ENCODE measurements around the gene SP7. TPM values are rescaled to one million over a fixed set of nuclear protein-coding genes. Genes with fewer than 3 reads are reported as not detected.
A peak's percentile ranks its signal among the peaks of the same experiment; 100 is the strongest.

The SP7 gene
- total RNA-seq, 4 donors from 2014 or later, result 0.21 TPM; not detected in 3

DNA sequence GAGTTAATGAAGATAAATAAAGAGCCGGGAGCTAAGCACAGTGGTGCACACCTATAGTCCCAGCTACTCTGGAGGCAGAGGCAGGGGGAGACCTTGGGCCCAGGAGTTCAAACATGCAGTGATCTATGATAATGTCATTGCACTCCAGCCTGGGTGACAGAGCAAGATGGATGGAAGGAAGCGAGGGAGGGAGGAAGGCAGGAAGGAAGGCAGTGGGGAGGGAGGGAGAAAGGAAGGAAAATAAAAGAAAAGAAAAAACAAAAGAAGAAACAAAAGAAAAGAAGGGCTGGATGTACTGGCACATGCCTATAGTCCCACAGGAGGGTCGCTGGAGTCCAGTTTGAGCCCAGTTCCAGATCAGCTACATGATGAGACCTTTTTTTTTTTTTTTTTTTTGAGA lies 19.0 kb upstream of the SP7 start:
- no peak for DNase-seq (ENCODE audit: low spot score in 2 of 2)
- H3K27me3 ChIP-seq, result no peaks in the 10 kb centered on the region
- H3K4me1 ChIP-seq, result peaks cover 0 to 9% (median 0%) of the 10 kb centered on the region in 4 donors
- WGBS, 2 donors, result 66 to 71% methylated on average over 3 of the region's 3 CpGs
- no peak overlapping the region for H3K27ac ChIP-seq
- no peaks in the 10 kb centered on the region for H3K36me3 ChIP-seq
- no peak overlapping the region for H3K4me3 ChIP-seq
- TF ChIP-seq EP300 (IDR thresholded peaks at IDR 0.05) (no peak), POLR2A (IDR thresholded peaks at IDR 0.05) (no peak)
- TF ChIP-seq, protein P1, sequence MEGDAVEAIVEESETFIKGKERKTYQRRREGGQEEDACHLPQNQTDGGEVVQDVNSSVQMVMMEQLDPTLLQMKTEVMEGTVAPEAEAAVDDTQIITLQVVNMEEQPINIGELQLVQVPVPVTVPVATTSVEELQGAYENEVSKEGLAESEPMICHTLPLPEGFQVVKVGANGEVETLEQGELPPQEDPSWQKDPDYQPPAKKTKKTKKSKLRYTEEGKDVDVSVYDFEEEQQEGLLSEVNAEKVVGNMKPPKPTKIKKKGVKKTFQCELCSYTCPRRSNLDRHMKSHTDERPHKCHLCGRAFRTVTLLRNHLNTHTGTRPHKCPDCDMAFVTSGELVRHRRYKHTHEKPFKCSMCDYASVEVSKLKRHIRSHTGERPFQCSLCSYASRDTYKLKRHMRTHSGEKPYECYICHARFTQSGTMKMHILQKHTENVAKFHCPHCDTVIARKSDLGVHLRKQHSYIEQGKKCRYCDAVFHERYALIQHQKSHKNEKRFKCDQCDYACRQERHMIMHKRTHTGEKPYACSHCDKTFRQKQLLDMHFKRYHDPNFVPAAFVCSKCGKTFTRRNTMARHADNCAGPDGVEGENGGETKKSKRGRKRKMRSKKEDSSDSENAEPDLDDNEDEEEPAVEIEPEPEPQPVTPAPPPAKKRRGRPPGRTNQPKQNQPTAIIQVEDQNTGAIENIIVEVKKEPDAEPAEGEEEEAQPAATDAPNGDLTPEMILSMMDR (IDR thresholded peaks at IDR 0.05), result no peak
- no peaks in the 10 kb centered on the region for H3K9me3 ChIP-seq

DNA sequence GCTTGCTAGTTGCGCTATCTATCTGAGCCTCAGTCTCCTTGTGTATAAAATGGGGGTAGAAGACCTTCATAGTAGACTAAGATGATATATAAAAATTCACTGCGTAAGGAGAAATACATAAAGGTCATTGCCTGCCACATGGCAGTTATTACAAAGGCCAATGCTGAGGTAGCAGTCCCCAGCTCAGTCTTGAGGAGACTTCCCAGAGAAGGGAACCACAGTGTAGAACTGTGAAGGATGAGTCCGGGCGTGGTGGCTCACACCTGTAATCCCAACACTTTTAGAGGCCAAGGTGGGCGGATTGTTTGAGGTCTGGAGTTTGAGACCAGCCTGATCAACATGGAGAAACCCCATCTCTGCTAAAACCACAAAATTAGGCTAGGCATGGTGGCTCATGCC lies 17.1 kb upstream of the SP7 start:
- WGBS, 2 donors, result 78 to 79% methylated on average over 5 of the region's 5 CpGs
- TF ChIP-seq POLR2A (IDR thresholded peaks at IDR 0.05) (no peak), EP300 (IDR thresholded peaks at IDR 0.05) (no peak)
- TF ChIP-seq, protein P1 (IDR thresholded peaks at IDR 0.05), result no peak
- Histone ChIP-seq H3K27me3 (no peaks in the 10 kb centered on the region), H3K4me3 (no peak overlapping the region), H3K4me1 (peaks cover 0 to 9% (median 0%) of the 10 kb centered on the region in 4 donors), H3K36me3 (no peaks in the 10 kb centered on the region), H3K9me3 (no peaks in the 10 kb centered on the region), H3K27ac (no peak overlapping the region)
- no peak for DNase-seq (ENCODE audit: low spot score in 2 of 2)

DNA sequence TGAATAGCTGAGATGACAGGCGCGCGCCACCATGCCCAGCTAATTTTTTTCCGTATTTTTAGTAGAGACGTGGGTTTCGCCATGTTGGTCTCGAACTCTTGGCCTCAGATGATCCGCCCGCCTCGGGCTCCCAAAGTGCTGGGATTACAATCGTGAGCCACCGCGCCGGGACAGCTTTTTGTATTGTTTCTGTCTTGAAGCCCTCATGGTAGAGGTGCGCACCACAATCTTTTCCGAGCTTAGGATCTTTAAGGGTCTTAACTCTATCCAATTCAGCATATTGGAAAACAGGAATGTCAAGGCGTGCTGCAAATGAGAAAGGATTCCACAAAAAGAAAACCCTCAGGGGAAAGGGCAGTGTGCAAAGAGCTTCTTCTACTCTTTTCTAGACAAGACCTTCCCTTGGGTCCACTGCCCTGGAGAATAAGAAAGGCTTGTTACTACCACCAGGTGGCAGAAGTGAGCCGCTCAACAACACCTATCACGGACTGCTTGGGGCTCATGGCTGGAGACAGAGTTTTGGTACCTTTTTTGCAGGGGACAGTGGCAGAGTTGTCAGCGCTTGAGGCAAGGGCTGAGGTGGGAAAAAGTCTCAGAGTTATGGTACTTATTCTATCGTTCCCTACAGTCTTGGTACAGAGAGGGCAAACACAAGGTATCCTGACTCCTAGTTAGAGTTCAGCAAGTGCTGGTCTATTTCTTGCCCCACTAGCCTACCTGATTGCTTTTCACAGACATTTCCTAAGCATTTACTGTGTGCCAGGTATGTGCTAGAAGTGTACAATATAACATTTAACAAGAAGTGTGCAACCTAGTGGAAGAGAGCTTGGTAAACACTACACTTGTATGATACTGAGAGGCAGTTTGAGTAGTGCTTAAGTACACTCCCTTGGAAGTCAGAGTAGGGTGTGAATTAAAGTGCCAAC lies 16.4 kb upstream of the SP7 start:
- Histone ChIP-seq H3K27ac (no peak overlapping the region), H3K4me1 (peaks cover 0 to 9% (median 0%) of the 10 kb centered on the region in 4 donors), H3K36me3 (no peaks in the 10 kb centered on the region), H3K27me3 (no peaks in the 10 kb centered on the region), H3K4me3 (no peak overlapping the region), H3K9me3 (no peaks in the 10 kb centered on the region)
- 63 to 65% methylated on average over 21 of the region's 21 CpGs for WGBS, 2 donors
- peak in 1 of 2 donors; percentile 35 for TF ChIP-seq EP300 (IDR thresholded peaks at IDR 0.05)
- TF ChIP-seq, protein P1 (IDR thresholded peaks at IDR 0.05), result peak; percentile 83 to 96 (median 86)
- TF ChIP-seq POLR2A (IDR thresholded peaks at IDR 0.05), result no peak
- peak; percentile 68 to 92 for DNase-seq (ENCODE audit: low spot score in 2 of 2)

DNA sequence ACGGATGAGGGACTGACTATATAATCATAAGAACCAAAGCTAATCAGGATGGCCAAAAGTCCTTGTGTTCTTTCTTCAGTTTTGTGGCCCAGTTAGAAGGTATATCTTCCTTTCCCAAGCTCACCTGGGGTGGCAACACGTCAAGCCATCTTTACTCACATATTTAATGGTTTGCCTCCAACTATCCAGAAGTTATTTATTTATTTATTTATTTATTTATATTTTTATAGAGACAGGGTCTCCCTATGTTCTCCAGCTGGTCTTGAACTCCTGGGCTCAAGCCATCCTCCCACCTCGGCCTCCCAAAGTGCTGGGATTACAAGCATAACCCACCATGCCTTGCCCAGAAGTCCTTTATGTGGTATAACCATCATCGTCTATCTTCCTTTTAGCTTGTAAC lies 11.8 kb upstream of the SP7 start:
- Histone ChIP-seq H3K27ac (no peak overlapping the region), H3K4me3 (no peak overlapping the region), H3K36me3 (no peaks in the 10 kb centered on the region), H3K27me3 (no peaks in the 10 kb centered on the region), H3K4me1 (peaks cover 0 to 27% (median 7%) of the 10 kb centered on the region in 4 donors), H3K9me3 (no peaks in the 10 kb centered on the region)
- TF ChIP-seq POLR2A (IDR thresholded peaks at IDR 0.05) (no peak), EP300 (IDR thresholded peaks at IDR 0.05) (no peak)
- TF ChIP-seq, protein P1 (IDR thresholded peaks at IDR 0.05), result no peak
- 90 to 91% methylated on average over 4 of the region's 4 CpGs for WGBS, 2 donors
- no peak for DNase-seq (ENCODE audit: low spot score in 2 of 2)

DNA sequence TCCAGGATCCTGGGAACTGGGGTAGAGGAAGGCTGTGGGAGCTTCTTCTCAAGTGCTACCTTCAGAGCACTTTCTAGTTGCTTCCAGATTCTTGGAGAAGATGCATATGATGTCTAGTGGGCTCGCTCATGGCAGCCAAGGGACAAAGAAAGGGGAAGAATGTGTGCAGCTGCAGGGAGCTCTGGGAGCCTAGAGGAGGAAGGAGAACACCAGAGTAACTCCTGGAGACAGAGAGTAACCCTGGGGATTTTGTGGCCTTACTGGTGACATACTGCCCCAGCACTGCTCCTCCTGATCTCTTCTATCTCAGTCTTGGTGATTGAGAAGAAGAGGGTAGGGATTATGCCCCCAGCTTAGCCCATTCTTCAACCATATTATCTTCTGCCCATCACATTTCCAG lies 10.3 kb upstream of the SP7 start:
- H3K4me1 ChIP-seq, result peaks cover 0 to 20% (median 7%) of the 10 kb centered on the region in 4 donors
- TF ChIP-seq, protein P1 (IDR thresholded peaks at IDR 0.05), result no peak
- TF ChIP-seq EP300 (IDR thresholded peaks at IDR 0.05) (no peak), POLR2A (IDR thresholded peaks at IDR 0.05) (no peak)
- H3K4me3 ChIP-seq, result no peak overlapping the region
- H3K36me3 ChIP-seq, result no peaks in the 10 kb centered on the region
- WGBS, 2 donors, result 87% methylated on average over 1 of the region's 1 CpG
- no peaks in the 10 kb centered on the region for H3K27me3 ChIP-seq
- DNase-seq (ENCODE audit: low spot score in 2 of 2), result no peak
- H3K27ac ChIP-seq, result peak overlapping the region in 3 of 4 donors; percentile 88 to 96 (median 96)
- no peaks in the 10 kb centered on the region for H3K9me3 ChIP-seq

Measured in tibial nerve (tissue), 4 donors.